GM21381 (cell line): ENCODE data around the gene NDUFA13.

Experiments
- ATAC-seq: cut with Tn5 transposase; IDR thresholded peaks from one replicate; pipeline ENCODE4 v1.9.1; 2021; ENCODE audit warnings: mild to moderate bottlenecking, moderate library complexity; ENCODE audit not compliant: unreplicated experiment

NDUFA13 gene

GRCh38 chr19:19544954-19545591 is 29.0 kb downstream of the NDUFA13 start:
- ATAC-seq: no peak

- no peak for ATAC-seq
These were observed 29.7 kb downstream of the NDUFA13 start for GRCh38 chr19:19545707-19546106.

- ATAC-seq: no peak
These were observed 30.7 kb downstream of the NDUFA13 start for GRCh38 chr19:19546751-19547162.

GRCh38 chr19:19547674-19548336 is 31.8 kb downstream of the NDUFA13 start:
- ATAC-seq: no peak

- ATAC-seq: no peak
These were observed 33.1 kb downstream of the NDUFA13 start for GRCh38 chr19:19548915-19549759.

- ATAC-seq: no peak
These were observed 33.9 kb downstream of the NDUFA13 start for GRCh38 chr19:19549804-19550464.

GRCh38 chr19:19550485-19550929 is 34.5 kb downstream of the NDUFA13 start:
- ATAC-seq: no peak

GRCh38 chr19:19550972-19551852 is 35.2 kb downstream of the NDUFA13 start:
- ATAC-seq: no peak

- no peak for ATAC-seq
These were observed 35.8 kb downstream of the NDUFA13 start for GRCh38 chr19:19551853-19552192.

- ATAC-seq: no peak
These were observed 36.8 kb downstream of the NDUFA13 start for GRCh38 chr19:19552798-19553197.

GRCh38 chr19:19553670-19554069 is 37.6 kb downstream of the NDUFA13 start:
- no peak for ATAC-seq

- ATAC-seq: no peak
These were observed 38.3 kb downstream of the NDUFA13 start for GRCh38 chr19:19554074-19555023.

GRCh38 chr19:19558055-19558454 is 42.0 kb downstream of the NDUFA13 start:
- ATAC-seq: no peak

- no peak for ATAC-seq
These were observed 42.6 kb downstream of the NDUFA13 start for GRCh38 chr19:19558636-19559035.

GRCh38 chr19:19559931-19560330 is 43.9 kb downstream of the NDUFA13 start:
- ATAC-seq: no peak

GRCh38 chr19:19561946-19562664 is 46.1 kb downstream of the NDUFA13 start:
- no peak for ATAC-seq

GRCh38 chr19:19562665-19563347 is 46.8 kb downstream of the NDUFA13 start:
- no peak for ATAC-seq

- no peak for ATAC-seq
These were observed 47.4 kb downstream of the NDUFA13 start for GRCh38 chr19:19563348-19563848.
